H1 (cell line): ENCODE measurements around the gene AHNAK2. TPM values are rescaled to one million over a fixed set of nuclear protein-coding genes. Genes with fewer than 3 reads are reported as not detected.

Experiments
- ATF2 ChIP-seq: IDR thresholded peaks from 2 replicates; pipeline ENCODE4 v1.6.1; 2012; ENCODE audit warnings: low read length, inconsistent platforms
- CBX8 ChIP-seq: fragments of 300-800, 300-1000 bp; sonication (generic); IDR thresholded peaks from 2 replicates; pipeline ENCODE4 v1.7.1; 2016; ENCODE audit warnings: low read depth, low read length, borderline replicate concordance
- CHD7 ChIP-seq: fragments of 300-600 bp; sonication (generic); IDR thresholded peaks from 2 replicates; pipeline ENCODE4 v1.7.1; 2012; ENCODE audit warnings: low read length, moderate library complexity, mild to moderate bottlenecking, inconsistent platforms; ENCODE audit not compliant: insufficient replicate concordance
- EP300 ChIP-seq, 2 experiments: IDR thresholded peaks; 1 replicate in 1 of 2; 2 replicates in 1 of 2; pipeline ENCODE4 v1.6.1; 2011 to 2012; ENCODE audit warnings: low read depth in 2 of 2, low read length in 2 of 2, mild to moderate bottlenecking in 2 of 2, borderline replicate concordance in 1 of 2, inconsistent platforms in 1 of 2, moderate library complexity in 1 of 2
- JUN ChIP-seq: IDR thresholded peaks from 2 replicates; pipeline ENCODE4 v1.6.1; 2011; ENCODE audit warnings: low read depth, mild to moderate bottlenecking, improper control_type of control experiment, low read length
- NRF1 ChIP-seq: IDR thresholded peaks from 2 replicates; pipeline ENCODE4 v1.6.1; 2011; ENCODE audit warnings: mild to moderate bottlenecking, low read depth, low read length, improper control_type of control experiment
- POLR2A ChIP-seq, 2 experiments: IDR thresholded peaks; 1 replicate in 1 of 2; 2 replicates in 1 of 2; pipeline ENCODE4 v1.6.1; 2011; ENCODE audit warnings: low read depth in 2 of 2, low read length in 2 of 2, mild to moderate bottlenecking in 2 of 2; ENCODE audit errors: control extremely low read depth in 1 of 2
- TCF12 ChIP-seq: IDR thresholded peaks from 2 replicates; pipeline ENCODE4 v1.6.1; 2011; ENCODE audit warnings: low read depth, mild to moderate bottlenecking, low read length
- polyA plus RNA-seq, 7 experiments: library from polyadenylated mRNA; depleted of rRNA in 3 of 7; stranded (reverse) in 5 of 7; unstranded in 2 of 7; fragments of >200 nt in 5 of 7; fragments of 200-250 nt in 2 of 7; gene quantifications; 1 replicate in 5 of 7; 2 replicates in 1 of 7; 4 replicates in 1 of 7; pipeline versions ENCODE4 v1.2.1 to v1.2.3, GENCODE V29; 2011 to 2013; ENCODE audit warnings: missing spikeins in 2 of 7, mixed read lengths in 2 of 7
- total RNA-seq: library from RNA; stranded (reverse); fragmentation: NEBNext Ultra II Directional; extraction: Animal tissue kit (Norgen Biotek cat#: 25700); gene quantifications from 2 replicates; pipeline ENCODE4 v1.2.1, GENCODE V29; 2021

AHNAK2 gene
- total and polyA plus RNA-seq, 2 of the 8 experiments (the other 6 are each of a cell fraction or from before 2014, with no cell fraction given) = 0.95 to 2.0 TPM

GRCh38 chr14:105025429-105025828, 47.3 kb upstream of the AHNAK2 start (continued):
- no peak for TF ChIP-seq CHD7
- TF ChIP-seq POLR2A (IDR thresholded peaks at IDR 0.05; ENCODE audit: control extremely low read depth in 1 of 2, low read depth in 2 of 2, low read length in 2 of 2) = no peak
- TF ChIP-seq EP300 (IDR thresholded peaks at IDR 0.05; ENCODE audit: borderline replicate concordance in 1 of 2, low read depth in 2 of 2, low read length in 2 of 2) = no peak
- no peak for TF ChIP-seq ATF2
- no peak for TF ChIP-seq TCF12
- TF ChIP-seq JUN = no peak
- no peak for TF ChIP-seq NRF1
- TF ChIP-seq CBX8 = no peak
